HFFc6 (cell line): Measurements from ENCODE around the gene RBMS3. TPM values are rescaled to one million over a fixed set of nuclear protein-coding genes. Genes with fewer than 3 reads are reported as not detected.

ENCODE experiments used
- DNase-seq: peaks from one replicate; pipeline ENCODE4 v3.0.0-alpha.2; 2018
- H3K27ac Mint-ChIP-seq: 2 replicates; pipeline ENCODE4 v1.8.0; 2020; ENCODE audit warnings: mild to moderate bottlenecking, mixed read lengths
- H3K27me3 Mint-ChIP-seq: 2 replicates; pipeline ENCODE4 v1.8.0; 2021; ENCODE audit warnings: mild to moderate bottlenecking, moderate library complexity, mixed read lengths; ENCODE audit not compliant: insufficient read depth
- H3K36me3 Mint-ChIP-seq: 2 replicates; pipeline ENCODE4 v1.8.0; 2021; ENCODE audit warnings: low read depth, mixed read lengths
- H3K4me1 Mint-ChIP-seq: 2 replicates; pipeline ENCODE4 v1.8.0; 2020; ENCODE audit warnings: low read depth, mixed read lengths
- H3K4me3 Mint-ChIP-seq: 2 replicates; pipeline ENCODE4 v1.8.0; 2020; ENCODE audit warnings: mild to moderate bottlenecking, moderate library complexity, mixed read lengths
- H3K9me3 Mint-ChIP-seq: 2 replicates; pipeline ENCODE4 v1.8.0; 2020; ENCODE audit warnings: mild to moderate bottlenecking, mixed read lengths
- CTCF ChIP-seq: fragments of 200-600 bp; sonication (generic); IDR thresholded peaks from 2 replicates; pipeline ENCODE4 v1.5.0; 2021; ENCODE audit warnings: antibody characterized with exemption, mild to moderate bottlenecking
- total RNA-seq, 6 experiments: library from RNA; stranded (reverse); fragmentation: NEBNext Ultra II Directional; extraction: Animal tissue kit (Norgen Biotek cat#: 25700); gene quantifications; 2 replicates in 1 of 6; 3 replicates in 5 of 6; pipeline ENCODE4 v1.2.3, GENCODE V29; 2021

Gene RBMS3
- total RNA-seq, 6 experiments from 2014 or later, result 22.8 to 46.9 (median 39.4) TPM

GRCh38 chr3:29906906-29907305 lies 626.0 kb downstream of the RBMS3 start:
- DNase-seq, result no peak
- Mint-ChIP-seq H3K9me3 (no peaks in the 10 kb centered on the region), H3K27me3 (no peaks in the 10 kb centered on the region), H3K36me3 (no peaks in the 10 kb centered on the region), H3K4me3 (no peak overlapping the region), H3K27ac (no peak overlapping the region), H3K4me1 (peaks cover 11% of the 10 kb centered on the region)
- no peak for TF ChIP-seq CTCF

GRCh38 chr3:29912600-29913288 lies 631.9 kb downstream of the RBMS3 start:
- no peaks in the 10 kb centered on the region for H3K9me3 Mint-ChIP-seq
- H3K4me1 Mint-ChIP-seq, result peaks cover 46% of the 10 kb centered on the region
- DNase-seq, result no peak
- H3K27me3 Mint-ChIP-seq, result no peaks in the 10 kb centered on the region; the same call in 1 of the 2 replicates
- TF ChIP-seq CTCF, result no peak
- no peak overlapping the region for H3K4me3 Mint-ChIP-seq
- no peak overlapping the region for H3K27ac Mint-ChIP-seq
- H3K36me3 Mint-ChIP-seq, result peaks cover 5% of the 10 kb centered on the region; the same call in 1 of the 2 replicates

GRCh38 chr3:29914861-29915524 lies 634.1 kb downstream of the RBMS3 start:
- Mint-ChIP-seq H3K27me3 (no peaks in the 10 kb centered on the region; the same call in 1 of the 2 replicates), H3K27ac (peak overlapping the region; percentile 87), H3K36me3 (peaks cover 5% of the 10 kb centered on the region; the same call in 1 of the 2 replicates), H3K4me3 (peak overlapping the region; percentile 84), H3K9me3 (no peaks in the 10 kb centered on the region), H3K4me1 (peaks cover 52% of the 10 kb centered on the region)
- no peak; the same call in 1 of the 2 replicates for TF ChIP-seq CTCF
- peak; percentile 72 for DNase-seq

- Mint-ChIP-seq H3K4me3 (no peak overlapping the region), H3K4me1 (peaks cover 49% of the 10 kb centered on the region), H3K27ac (no peak overlapping the region), H3K36me3 (peaks cover 5% of the 10 kb centered on the region; the same call in 1 of the 2 replicates), H3K27me3 (no peaks in the 10 kb centered on the region; the same call in 1 of the 2 replicates), H3K9me3 (no peaks in the 10 kb centered on the region)
- no peak for TF ChIP-seq CTCF
- DNase-seq, result no peak
Measured at GRCh38 chr3:29919571-29919970, 638.7 kb downstream of the RBMS3 start.

GRCh38 chr3:29922992-29923746 lies 642.3 kb downstream of the RBMS3 start:
- peaks cover 1% of the 10 kb centered on the region; the same call in 1 of the 2 replicates for H3K27me3 Mint-ChIP-seq
- TF ChIP-seq CTCF, result no peak
- H3K36me3 Mint-ChIP-seq, result peaks cover 9% of the 10 kb centered on the region; the same call in 1 of the 2 replicates
- peaks cover 36% of the 10 kb centered on the region for H3K4me1 Mint-ChIP-seq
- H3K4me3 Mint-ChIP-seq, result peak overlapping the region; percentile 14
- H3K27ac Mint-ChIP-seq, result peak overlapping the region; percentile 24; the same call in 1 of the 2 replicates
- H3K9me3 Mint-ChIP-seq, result no peaks in the 10 kb centered on the region
- peak; percentile 68 for DNase-seq
